ENCODE results near the gene AUNIP.

GRCh38 chr1:25785333-25786067 lies 73.8 kb downstream of the AUNIP start:
- no peak for TF ChIP-seq POLR2A (IDR thresholded peaks at IDR 0.05)
- TF ChIP-seq CTCF (IDR thresholded peaks at IDR 0.05) = no peak
- TF ChIP-seq POLR2AphosphoS5 (IDR thresholded peaks at IDR 0.05; ENCODE audit: insufficient read depth in 1 of 2, low read depth in 1 of 2) = no peak
